HCEC 1CT (cell line): ENCODE results near the gene WTAP.
"Not testable (repeated sequence)": the region's sequence is repeated elsewhere in the genome, so short reads cannot be mapped to it uniquely, and the experiment has no call there.

Experiments used
- DNase-seq: peaks from one replicate; pipeline ENCODE4 v3.0.0-alpha.2; 2017

Gene WTAP

DNA sequence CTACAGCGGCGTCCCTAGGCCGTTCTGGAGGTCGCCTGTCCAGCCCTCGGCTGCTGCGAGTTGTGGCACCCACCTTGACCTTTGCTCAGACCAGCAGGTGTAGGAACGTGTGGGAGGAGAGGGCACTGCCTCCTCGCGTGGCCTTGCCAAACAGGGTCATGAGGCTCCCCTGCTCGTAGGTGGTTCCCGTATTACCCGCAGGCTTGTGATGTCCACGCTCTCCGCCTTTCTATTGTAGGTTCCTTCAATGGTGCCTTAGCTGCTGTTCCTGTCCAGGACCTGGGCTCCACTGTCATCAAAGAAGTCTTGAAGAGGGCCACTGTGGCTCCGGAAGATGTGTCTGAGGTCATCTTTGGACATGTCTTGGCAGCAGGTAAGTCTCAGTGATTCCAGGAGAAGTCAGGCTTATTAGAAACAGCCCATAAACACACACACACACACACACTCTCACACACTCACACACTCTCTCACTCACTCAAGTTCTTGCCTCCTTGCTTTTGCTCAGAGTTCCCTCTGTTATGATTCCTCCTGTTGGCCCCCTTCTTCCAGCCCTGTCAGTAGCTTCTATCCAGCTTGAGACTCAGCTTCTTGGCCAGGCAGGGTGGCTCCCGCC lies 35.5 kb downstream of the WTAP start:
- no peak for DNase-seq

DNA sequence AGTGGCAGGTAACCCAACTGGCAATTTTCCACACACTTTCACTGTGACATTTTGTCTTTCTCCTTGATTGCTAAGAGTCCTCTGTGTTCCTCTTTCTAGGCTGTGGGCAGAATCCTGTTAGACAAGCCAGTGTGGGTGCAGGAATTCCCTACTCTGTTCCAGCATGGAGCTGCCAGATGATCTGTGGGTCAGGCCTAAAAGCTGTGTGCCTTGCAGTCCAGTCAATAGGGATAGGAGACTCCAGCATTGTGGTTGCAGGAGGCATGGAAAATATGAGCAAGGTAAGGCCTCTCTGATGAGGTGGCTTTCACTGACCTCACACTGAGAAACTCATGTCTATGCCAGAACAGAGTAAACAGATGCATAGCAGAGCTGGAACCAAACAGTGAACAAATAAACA lies 39.6 kb downstream of the WTAP start:
- DNase-seq: no peak

DNA sequence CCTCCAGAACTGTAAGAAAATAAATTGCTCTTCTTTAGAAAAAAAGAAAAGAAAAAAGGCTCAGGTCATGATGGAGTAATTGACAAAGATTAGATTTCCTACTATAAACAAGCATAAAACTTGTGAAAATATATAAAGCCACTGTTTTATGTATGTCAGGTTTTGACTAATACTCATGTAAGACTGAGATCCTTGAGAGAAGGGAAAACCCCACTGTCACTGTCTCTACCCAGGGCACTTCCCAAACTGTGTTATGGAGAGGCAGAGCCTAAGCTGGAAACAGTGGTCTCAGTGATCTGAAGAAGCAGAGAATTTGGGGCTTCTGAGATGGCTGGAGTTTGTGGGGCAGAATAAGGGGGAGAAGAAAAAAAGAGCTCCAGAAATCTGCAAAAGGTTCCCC lies 42.2 kb downstream of the WTAP start:
- DNase-seq: no peak

DNA sequence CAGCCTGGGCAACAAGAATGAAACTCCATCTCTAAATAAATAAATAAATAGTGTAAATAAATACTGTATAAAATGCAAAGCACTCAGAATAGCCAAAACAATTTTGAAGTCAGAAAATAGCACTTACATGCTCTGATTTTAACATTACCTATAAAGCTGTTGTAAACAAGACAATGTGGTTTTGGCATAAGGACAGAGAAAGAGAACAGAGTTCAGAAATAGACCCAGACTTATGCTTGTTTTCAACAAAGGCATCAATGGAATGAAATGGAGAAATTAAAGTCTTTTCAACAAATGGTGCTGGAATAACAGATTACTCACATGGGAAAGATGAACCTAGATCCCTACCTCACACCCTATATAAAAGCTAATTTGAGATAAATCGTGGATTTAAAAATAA lies 44.9 kb downstream of the WTAP start:
- no peak for DNase-seq

DNA sequence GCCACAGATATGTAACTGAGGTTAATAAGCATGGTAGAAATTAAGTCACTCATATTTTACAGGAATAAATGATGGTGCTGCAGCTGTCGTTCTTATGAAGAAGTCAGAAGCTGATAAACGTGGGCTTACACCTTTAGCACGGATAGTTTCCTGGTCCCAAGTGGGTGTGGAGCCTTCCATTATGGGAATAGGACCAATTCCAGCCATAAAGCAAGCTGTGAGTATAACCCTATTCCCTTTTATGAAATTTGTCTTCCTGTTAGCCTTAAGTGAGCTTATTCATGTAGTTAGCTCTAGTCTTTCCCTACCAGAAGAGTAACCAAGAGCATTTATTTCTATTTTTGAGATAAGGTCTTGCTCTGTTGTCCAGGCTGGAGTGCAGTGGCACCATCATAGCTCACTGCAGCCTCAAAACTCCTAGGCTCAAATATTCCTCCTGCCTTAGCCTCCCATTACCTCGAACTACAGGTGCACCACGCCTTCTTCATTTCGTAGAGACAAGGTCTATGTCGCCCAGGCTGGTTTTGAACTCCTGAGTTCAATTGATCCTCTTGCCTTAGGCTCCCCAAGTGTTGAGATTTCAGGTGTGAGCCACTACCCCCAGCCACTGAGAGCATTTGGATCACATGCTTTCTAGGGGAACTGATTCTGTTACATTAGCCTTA lies 50.1 kb downstream of the WTAP start:
- no peak for DNase-seq

DNA sequence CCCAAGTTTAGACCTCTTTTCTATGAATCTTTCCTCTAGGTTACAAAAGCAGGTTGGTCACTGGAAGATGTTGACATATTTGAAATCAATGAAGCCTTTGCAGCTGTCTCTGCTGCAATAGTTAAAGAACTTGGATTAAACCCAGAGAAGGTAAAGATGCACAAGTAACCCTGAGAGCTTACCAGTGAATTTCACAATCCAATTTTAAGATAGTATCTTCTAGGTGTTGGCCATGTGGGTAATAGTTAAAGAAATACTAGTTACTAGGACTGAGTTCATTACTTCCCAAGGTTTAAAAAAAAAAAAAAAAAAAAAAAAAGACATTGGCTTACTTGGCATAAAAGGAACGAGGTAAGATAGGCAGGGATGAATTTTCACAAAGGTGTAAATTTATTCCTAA lies 50.8 kb downstream of the WTAP start:
- DNase-seq: no peak

DNA sequence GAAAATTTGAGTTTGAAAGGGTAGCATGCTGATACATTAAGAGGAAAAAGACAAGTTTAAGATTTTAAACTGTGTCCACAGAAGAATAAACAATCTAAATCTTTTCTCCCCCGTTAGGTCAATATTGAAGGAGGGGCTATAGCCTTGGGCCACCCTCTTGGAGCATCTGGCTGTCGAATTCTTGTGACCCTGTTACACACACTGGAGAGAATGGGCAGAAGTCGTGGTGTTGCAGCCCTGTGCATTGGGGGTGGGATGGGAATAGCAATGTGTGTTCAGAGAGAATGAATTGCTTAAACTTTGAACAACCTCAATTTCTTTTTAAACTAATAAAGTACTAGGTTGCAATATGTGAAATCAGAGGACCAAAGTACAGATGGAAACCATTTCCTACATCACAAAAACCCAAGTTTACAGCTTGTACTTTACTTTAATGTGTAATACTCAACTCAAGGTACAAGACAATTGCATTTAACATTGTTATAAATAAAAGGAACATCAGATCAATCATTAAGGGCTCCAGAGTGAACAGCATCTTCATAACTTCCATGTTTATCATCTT lies 51.3 kb downstream of the WTAP start:
- no peak for DNase-seq

DNA sequence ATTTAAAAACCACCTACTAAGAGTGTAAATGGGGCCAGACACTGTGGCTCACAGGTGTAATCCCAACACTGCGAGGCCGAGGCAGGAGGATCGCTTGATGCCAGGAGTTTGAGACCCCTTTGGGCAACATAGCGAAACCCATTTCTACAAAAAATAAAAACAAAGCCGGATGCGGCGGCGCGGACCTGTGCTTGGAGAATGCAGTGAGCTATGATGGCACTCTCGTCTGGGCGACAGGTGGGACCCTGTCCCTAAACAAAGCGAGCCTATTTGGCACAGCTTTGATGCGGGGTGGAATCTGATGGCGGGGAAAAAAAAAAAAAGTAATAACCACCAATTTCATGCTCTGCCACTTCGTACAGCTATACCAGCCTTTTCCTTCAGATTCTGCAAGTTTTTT lies 61.0 kb downstream of the WTAP start:
- no peak for DNase-seq

DNA sequence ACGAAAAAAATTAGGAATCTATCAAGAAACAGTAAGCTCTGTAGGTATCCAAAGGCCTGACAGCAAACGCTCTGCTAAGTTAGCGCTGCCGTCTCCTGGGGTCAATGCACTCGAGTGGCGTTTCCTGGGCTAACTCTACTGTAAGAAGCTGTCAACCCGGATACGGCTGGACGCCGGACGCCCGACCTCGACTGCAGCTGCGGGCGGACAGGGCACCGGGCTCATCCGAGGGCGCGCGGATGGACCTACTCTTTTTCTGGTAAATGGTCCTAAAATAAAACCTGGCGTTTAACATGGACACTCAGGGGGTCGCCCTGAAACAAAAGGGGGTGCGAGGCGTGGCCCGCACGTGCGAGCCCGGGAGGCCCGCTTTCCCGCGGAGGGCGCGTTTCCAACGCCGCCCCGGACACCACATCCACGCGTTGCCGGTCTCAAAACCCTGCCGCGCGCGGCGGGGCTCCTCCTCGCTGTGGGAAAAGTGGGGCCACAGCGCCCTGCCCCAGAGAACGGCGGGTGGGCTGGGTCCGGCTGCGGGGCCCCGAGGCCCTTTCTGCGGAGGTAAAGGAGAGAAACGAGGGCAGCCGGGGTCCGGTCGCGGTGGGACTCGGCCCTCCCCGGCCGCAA lies 61.6 kb downstream of the WTAP start:
- DNase-seq: peak; percentile 36

DNA sequence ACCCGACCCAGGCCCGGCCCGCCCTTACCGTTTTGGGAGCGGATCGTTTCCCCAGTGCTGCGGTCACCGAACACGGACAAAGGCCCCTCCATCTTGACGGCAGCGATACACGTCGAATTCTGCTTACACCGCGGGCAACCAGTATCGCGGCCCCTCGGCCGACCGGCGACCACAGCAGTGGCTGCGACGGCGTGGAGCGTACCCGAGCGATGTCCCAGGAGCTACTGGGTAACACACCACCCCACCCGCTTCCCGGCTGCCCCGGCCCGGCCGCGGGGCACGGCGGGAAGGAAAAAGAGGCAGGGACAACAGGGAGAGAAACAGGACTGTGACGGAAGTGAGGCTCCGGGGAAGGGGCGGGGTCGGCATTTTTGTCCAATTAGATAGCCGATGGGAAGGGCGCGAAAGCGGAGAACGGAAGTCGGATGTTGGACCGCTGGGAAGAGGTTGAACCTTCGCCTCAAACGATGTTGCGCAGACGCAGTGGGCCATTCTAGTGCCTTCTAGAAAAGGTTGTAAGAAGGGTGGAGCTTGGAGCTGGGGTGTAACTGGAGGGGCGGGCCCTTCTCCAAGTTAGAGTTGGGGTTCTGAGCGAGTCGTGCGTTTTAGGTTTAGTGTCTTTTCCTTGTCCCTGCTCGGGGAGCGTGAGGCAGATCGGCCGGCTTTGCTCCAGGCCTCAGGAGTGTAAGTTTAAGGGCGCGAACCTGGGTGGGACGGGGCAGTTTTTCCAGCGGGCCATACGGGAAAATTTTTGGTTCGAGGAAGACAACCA lies 62.3 kb downstream of the WTAP start, which contains the start of gene TCP1:
TSS of gene TCP1 (minus strand) at position 226 of the 772 bp plus-strand sequence. CDS start at position 92, 134 bp downstream.
- peak; percentile 99 for DNase-seq

DNA sequence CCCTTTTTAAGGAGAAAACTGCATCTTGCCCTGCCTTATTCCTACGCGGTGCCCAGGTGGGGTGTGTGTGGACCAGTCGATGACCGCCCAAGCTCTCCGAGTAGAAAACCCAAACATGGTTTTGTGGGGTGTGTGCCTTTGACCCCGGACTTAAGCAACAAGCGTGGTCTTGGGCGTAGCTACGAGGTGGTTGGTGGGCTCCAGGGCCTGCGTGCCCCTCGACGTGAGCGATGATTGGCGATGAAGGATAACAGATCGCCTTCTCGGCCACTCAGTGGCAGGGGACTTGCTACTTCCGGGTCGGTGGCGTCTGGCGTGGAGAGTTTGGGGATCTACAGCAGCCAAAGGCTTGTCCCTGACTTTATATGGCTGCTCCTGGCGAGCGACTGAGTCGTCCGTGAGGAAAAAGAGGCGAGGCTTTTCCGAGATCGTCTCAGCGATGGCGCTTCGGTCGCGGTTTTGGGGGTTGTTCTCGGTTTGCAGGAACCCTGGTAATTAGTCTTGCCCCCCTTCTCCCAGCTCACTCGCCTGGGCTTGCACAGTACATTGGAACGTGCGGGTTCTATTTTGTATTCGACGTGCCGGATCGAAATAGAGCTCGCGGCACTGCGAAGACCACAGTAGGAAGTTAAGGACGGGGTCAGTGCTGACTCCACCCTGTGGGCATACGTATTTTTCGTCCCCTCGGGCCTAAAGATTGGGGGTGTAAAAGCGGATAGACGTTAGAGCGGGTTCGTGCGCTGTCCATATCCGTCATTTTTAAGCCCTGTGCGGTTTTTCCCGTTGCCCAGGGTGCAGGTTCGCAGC lies 63.0 kb downstream of the WTAP start, which contains the start of gene MRPL18:
TSS of gene MRPL18 (plus strand) at position 319 of the 807 bp plus-strand sequence. CDS start at position 440, 121 bp downstream.
- DNase-seq: peak; percentile 98

DNA sequence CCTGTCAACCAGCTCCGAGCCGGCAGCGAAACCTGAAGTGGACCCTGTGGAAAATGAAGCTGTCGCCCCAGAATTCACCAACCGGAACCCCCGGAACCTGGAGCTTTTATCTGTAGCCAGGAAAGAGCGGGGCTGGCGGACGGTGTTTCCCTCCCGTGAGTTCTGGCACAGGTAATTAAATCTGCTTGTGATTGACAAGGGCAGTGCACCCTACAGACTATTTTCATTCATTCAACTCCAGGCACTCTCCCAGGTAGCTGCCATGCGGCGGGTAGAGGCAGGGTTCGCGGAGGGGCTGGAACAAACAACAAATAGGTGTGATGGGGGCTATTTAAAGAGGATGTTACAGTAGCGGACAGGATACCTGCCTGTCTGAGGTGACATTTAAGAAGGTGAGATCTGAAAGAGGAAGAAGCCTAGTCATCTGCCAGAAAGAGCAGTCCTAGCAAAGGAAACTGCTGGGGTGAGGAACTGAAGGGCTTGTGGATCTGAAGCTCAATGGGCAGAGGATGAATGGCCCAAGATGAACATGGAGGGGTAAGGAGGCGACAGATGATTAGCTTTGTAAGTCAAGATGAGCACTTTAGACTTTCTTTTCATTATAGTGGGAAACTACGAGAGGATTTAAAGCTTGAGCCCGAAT lies 63.8 kb downstream of the WTAP start:
- no peak for DNase-seq

DNA sequence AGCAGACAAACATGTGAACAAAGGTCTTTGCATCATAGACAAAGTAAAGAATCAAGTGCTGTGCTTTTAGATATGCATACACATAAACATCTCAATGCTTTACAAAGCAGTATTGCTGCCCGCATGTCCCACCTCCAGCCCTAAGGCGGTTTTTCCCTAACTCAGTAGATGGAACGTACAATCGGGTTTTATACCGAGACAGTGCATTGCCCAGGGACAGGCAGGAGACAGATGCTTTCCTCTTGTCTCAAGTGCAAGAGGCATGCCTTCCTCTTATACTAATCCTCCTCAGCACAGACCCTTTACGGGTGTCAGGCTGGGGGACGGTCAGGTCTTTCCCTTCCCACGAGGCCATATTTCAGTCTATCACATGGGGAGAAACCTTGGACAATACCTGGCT lies 67.7 kb downstream of the WTAP start:
- DNase-seq: not testable (repeated sequence)

DNA sequence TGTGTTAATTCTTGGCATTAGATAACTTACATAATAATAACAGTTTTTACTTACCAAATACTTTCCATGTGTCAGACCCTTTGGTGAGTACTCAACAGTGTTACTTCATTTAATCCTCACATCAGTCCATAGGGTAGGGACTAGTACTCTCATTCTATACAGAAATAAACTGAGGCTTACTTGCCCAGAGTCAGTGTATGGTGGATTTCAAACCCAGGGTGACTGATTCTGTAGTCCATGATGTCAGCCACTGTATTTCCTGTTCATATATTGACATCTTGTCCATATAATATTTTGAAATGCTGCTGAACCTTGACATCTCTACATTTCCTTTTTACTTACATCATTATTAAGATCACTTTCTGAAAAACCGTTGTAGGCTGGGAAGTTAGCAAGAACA lies 70.2 kb downstream of the WTAP start:
- no peak for DNase-seq

DNA sequence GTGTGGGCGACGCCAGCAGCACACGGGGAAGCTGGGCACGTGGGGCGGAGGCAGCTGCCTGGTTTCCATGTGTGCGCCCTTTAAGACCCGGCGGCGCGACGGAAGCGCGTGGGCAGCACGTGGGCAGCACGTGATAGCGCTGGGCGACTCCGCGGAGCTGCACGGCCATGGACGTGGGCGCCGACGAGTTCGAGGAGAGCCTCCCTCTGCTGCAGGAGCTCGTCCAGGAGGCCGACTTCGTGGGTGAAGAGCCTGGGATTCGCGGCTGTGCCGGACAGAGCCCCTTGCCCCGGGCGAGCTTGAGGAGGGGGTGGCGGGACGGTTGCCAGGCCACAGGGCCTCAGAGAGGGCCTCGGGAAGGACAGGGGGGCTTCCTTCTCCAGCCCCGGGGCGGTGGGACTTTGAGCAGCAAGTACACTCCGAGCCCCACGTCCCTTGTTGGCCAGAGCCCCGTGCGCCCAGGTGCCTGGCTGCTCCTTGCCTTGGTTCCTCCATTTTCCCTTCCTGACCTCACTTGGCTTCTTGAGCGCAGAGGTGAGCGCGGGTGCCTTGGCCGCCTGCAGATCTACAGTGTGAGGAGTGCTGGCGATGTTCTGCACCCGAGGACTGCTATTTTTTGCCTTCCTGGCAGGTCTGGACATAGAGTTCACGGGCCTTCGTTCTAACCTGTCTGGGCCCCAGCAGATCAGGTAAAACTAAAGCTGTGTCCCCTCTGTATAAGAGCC lies 73.0 kb downstream of the WTAP start, which contains the start of gene PNLDC1:
TSS of gene PNLDC1 (plus strand) at position 136 of the 725 bp plus-strand sequence. CDS start at position 168, 32 bp downstream.
- no peak for DNase-seq

DNA sequence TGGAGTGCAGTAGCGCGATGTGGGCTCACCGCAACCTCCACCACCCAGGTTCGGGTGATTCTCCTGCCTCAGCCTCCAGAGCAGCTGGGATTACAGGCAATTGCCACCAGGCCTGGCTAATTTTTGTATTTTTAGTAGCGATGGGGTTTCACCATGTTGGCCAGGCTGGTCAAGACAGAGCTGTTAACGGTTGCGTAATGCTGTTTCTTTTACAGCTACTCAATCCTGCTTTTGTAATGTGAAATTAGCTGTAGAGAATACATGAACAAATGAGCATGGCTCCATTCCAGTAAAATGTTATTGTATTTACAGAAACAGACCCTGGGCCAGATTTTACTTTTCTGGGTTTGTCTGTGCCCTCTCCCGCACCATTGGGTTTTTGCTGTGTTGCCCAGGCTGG lies 74.6 kb downstream of the WTAP start:
- no peak for DNase-seq

DNA sequence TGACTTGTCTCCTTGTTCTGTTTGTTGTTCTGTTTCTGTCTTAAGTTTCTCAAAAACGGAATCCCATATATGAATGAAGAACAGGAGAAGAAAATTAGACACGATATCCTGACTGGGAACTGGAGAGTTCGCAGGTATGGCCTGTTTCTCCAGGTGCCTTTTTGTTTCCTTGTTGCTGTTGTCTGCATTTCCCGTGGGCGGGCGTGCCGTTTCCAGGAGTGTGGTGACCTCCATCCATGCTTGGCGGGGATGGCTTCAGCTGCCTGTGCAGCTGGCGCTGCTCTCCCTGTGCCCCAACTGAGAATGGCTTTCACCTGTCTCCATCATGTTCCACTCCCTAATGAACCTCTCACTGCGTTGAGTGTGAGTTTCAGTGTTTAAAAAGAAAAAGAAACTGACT lies 77.2 kb downstream of the WTAP start:
- no peak for DNase-seq

DNA sequence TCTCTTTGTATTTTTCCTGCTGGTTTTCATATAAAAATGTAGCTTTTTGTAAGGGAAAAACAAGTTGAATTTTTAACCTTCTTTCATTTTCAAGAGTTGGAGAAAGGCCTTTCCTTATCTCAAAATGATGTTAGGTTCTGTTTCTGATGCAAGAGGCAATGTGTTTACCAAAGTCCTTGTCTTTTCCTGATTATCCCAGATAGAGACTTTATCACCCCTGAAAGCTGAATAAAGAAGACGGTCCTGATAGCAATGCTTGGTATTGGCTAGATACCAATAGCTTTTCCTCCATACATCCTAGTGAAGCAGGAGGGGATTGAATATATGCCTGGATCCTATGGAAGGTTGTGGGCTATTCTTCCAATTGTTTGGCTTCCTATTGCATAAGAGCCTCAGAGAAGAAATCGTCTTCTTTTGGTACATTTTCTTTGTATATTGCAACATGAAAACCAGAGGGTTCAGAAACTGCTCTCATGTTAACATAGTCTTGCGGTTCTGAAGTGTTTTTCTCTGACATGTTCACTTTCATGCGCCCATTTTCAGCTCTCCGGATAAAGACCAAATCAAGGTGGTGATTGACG lies 78.2 kb downstream of the WTAP start:
- no peak for DNase-seq
